Fibroblast of lung (primary cell): ENCODE data around the gene OR2V2. TPM values are rescaled to one million over a fixed set of nuclear protein-coding genes. Genes with fewer than 3 reads are reported as not detected.

Experiments
- DNase-seq, 2 donors: peaks; one replicate each; pipeline versions ENCODE4 v3.0.0 to v3.0.0-alpha.2; 2010; ENCODE audit warnings: low read depth in 2 of 2
- H2AFZ ChIP-seq: 2 replicates; pipeline ENCODE4 v1.5.1; 2012; ENCODE audit warnings: low read length, control low read depth, inconsistent platforms
- H3K27ac ChIP-seq: 2 replicates; pipeline ENCODE4 v1.5.1; 2011; ENCODE audit warnings: low read length, control low read depth; ENCODE audit not compliant: insufficient read depth
- H3K27me3 ChIP-seq: 2 replicates; pipeline ENCODE4 v1.5.1; 2011; ENCODE audit warnings: mild to moderate bottlenecking, low read length; ENCODE audit not compliant: control insufficient read depth, insufficient read depth
- H3K36me3 ChIP-seq: 2 replicates; pipeline ENCODE4 v1.5.1; 2011; ENCODE audit warnings: low read length; ENCODE audit not compliant: control insufficient read depth, insufficient read depth
- H3K4me1 ChIP-seq: 2 replicates; pipeline ENCODE4 v1.5.1; 2011; ENCODE audit warnings: low read length; ENCODE audit not compliant: control insufficient read depth, insufficient read depth; ENCODE audit errors: extremely low read depth
- H3K4me2 ChIP-seq: 2 replicates; pipeline ENCODE4 v1.5.1; 2011; ENCODE audit warnings: low read length, control low read depth; ENCODE audit not compliant: insufficient read depth; ENCODE audit errors: extremely low read depth
- H3K4me3 ChIP-seq, 4 experiments: fragments of 200-600 bp in 1 of 4; sonication (generic) in 1 of 4; replicated peaks in 1 of 4; 2 replicates each; pipeline ENCODE4 v1.5.1; 2011 to 2016; ENCODE audit warnings: low read length in 4 of 4, low read depth in 3 of 4, mild to moderate bottlenecking in 3 of 4, control low read depth in 2 of 4, inconsistent platforms in 1 of 4, mixed read lengths in 1 of 4; ENCODE audit not compliant: insufficient read depth in 1 of 4; ENCODE audit errors: control extremely low read depth in 1 of 4
- H3K79me2 ChIP-seq: 2 replicates; pipeline ENCODE4 v1.5.1; 2012; ENCODE audit warnings: mild to moderate bottlenecking, low read length, inconsistent platforms; ENCODE audit not compliant: control insufficient read depth, insufficient read depth
- H3K9ac ChIP-seq: 2 replicates; pipeline ENCODE4 v1.5.1; 2011; ENCODE audit warnings: mild to moderate bottlenecking, low read length, control low read depth; ENCODE audit not compliant: insufficient read depth
- H3K9me3 ChIP-seq: 2 replicates; pipeline ENCODE4 v1.5.1; 2012; ENCODE audit warnings: low read depth, low read length; ENCODE audit not compliant: control insufficient read depth, insufficient read depth
- H4K20me1 ChIP-seq: 2 replicates; pipeline ENCODE4 v1.5.1; 2011; ENCODE audit warnings: low read length; ENCODE audit not compliant: control insufficient read depth, insufficient read depth; ENCODE audit errors: extremely low read depth
- EZH2 ChIP-seq: IDR thresholded peaks from 2 replicates; pipeline ENCODE4 v1.5.1; 2012; ENCODE audit warnings: low read length, control low read depth, mild to moderate bottlenecking; ENCODE audit errors: missing control alignments
- polyA plus RNA-seq, 2 donors: library from polyadenylated mRNA; depleted of rRNA in 1 of 2; stranded (reverse) in 1 of 2; unstranded in 1 of 2; fragments of >200 nt; gene quantifications; 2 replicates each; pipeline ENCODE4 v1.2.1, GENCODE V29; 2011 to 2012; ENCODE audit warnings: missing spikeins in 1 of 2
- total RNA-seq: library from RNA; depleted of rRNA; stranded (reverse); fragments of >200 nt; gene quantifications from 2 replicates; pipeline ENCODE4 v1.2.1, GENCODE V29; 2014
- TF ChIP-seq, protein P1 (sequence below), 2 donors: IDR thresholded peaks in 1 of 2; conservative IDR thresholded peaks in 1 of 2; 1 replicate in 1 of 2; 2 replicates in 1 of 2; pipeline ENCODE4 v1.5.1; 2011 to 2012; ENCODE audit warnings: low read length in 2 of 2, control low read depth in 1 of 2, inconsistent platforms in 1 of 2, low read depth in 1 of 2, mild to moderate bottlenecking in 1 of 2

OR2V2 gene
- total and polyA plus RNA-seq, 2 donors (not counting 1 experiment from before 2014, with no cell fraction given): not detected

- H2AFZ ChIP-seq: no peak overlapping the region
- H3K79me2 ChIP-seq: no peaks in the 10 kb centered on the region
- peak; percentile 57 to 78 for DNase-seq
- H3K4me3 ChIP-seq: no peak overlapping the region
- H3K36me3 ChIP-seq: no peaks in the 10 kb centered on the region
- H3K27me3 ChIP-seq: no peaks in the 10 kb centered on the region
- H3K4me1 ChIP-seq: no peaks in the 10 kb centered on the region
- H3K27ac ChIP-seq: no peak overlapping the region
- H3K9ac ChIP-seq: no peak overlapping the region
- H3K4me2 ChIP-seq: no peak overlapping the region
- H3K9me3 ChIP-seq: no peaks in the 10 kb centered on the region
- H4K20me1 ChIP-seq: no peaks in the 10 kb centered on the region
- TF ChIP-seq EZH2: no peak
- TF ChIP-seq, protein P1, sequence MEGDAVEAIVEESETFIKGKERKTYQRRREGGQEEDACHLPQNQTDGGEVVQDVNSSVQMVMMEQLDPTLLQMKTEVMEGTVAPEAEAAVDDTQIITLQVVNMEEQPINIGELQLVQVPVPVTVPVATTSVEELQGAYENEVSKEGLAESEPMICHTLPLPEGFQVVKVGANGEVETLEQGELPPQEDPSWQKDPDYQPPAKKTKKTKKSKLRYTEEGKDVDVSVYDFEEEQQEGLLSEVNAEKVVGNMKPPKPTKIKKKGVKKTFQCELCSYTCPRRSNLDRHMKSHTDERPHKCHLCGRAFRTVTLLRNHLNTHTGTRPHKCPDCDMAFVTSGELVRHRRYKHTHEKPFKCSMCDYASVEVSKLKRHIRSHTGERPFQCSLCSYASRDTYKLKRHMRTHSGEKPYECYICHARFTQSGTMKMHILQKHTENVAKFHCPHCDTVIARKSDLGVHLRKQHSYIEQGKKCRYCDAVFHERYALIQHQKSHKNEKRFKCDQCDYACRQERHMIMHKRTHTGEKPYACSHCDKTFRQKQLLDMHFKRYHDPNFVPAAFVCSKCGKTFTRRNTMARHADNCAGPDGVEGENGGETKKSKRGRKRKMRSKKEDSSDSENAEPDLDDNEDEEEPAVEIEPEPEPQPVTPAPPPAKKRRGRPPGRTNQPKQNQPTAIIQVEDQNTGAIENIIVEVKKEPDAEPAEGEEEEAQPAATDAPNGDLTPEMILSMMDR (conservative IDR thresholded peaks at IDR 0.05 in 1 of 2, IDR thresholded peaks at IDR 0.05 in 1 of 2; ENCODE audit: low read depth in 1 of 2, low read length in 2 of 2): peak; percentile 60 to 89
Observed at GRCh38 chr5:181181650-181182565, 34.5 kb downstream of the OR2V2 start.

- Histone ChIP-seq H3K9ac (no peak overlapping the region), H3K4me1 (no peaks in the 10 kb centered on the region), H3K9me3 (no peaks in the 10 kb centered on the region), H3K27me3 (no peaks in the 10 kb centered on the region), H3K4me3 (no peak overlapping the region), H3K27ac (no peak overlapping the region), H3K79me2 (no peaks in the 10 kb centered on the region), H2AFZ (no peak overlapping the region), H3K4me2 (no peak overlapping the region), H4K20me1 (no peaks in the 10 kb centered on the region), H3K36me3 (no peaks in the 10 kb centered on the region)
- TF ChIP-seq EZH2: no peak
- TF ChIP-seq, protein P1 (conservative IDR thresholded peaks at IDR 0.05 in 1 of 2, IDR thresholded peaks at IDR 0.05 in 1 of 2; ENCODE audit: low read depth in 1 of 2, low read length in 2 of 2): no peak
- DNase-seq: no peak
Observed at GRCh38 chr5:181182651-181183050, 35.3 kb downstream of the OR2V2 start.

DNA sequence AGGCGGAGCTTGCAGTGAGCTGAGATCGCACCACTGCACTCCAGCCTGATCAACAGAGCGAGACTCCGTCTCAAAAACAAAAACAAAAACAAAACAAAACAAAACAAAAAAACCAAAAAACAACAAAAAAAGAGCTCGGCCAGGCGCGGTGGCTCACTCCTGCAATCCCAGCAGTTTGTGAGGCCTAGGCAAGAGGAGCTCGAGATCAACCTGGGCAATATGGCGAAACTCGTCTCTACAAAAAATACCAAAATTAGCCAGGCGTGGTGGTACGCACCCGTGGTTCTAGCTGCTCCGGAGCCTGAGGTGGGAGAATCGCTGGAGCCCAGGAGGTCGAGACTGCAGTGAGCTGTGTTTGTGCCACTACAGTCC, 37.4 kb downstream of the OR2V2 start:
- Histone ChIP-seq H3K4me1 (no peaks in the 10 kb centered on the region), H3K36me3 (no peaks in the 10 kb centered on the region), H3K4me2 (no peak overlapping the region), H4K20me1 (no peaks in the 10 kb centered on the region), H3K27ac (no peak overlapping the region), H3K4me3 (peak overlapping the region in 2 of 4 experiments; percentile 28 to 65), H3K9ac (no peak overlapping the region), H2AFZ (no peak overlapping the region), H3K27me3 (no peaks in the 10 kb centered on the region), H3K9me3 (no peaks in the 10 kb centered on the region), H3K79me2 (no peaks in the 10 kb centered on the region)
- no peak for TF ChIP-seq EZH2
- TF ChIP-seq, protein P1 (conservative IDR thresholded peaks at IDR 0.05 in 1 of 2, IDR thresholded peaks at IDR 0.05 in 1 of 2; ENCODE audit: low read depth in 1 of 2, low read length in 2 of 2): no peak
- no peak for DNase-seq
